HG03558 (cell line): ENCODE results near the gene ARPP19.
"Not testable (repeated sequence)": the region's sequence is repeated elsewhere in the genome, so short reads cannot be mapped to it uniquely, and the experiment has no call there.

ENCODE experiments used
- ATAC-seq: cut with Tn5 transposase; IDR thresholded peaks from one replicate; pipeline ENCODE4 v1.9.1; 2021; ENCODE audit warnings: moderate number of reproducible peaks; ENCODE audit not compliant: unreplicated experiment; ENCODE audit errors: extremely low read depth

ARPP19 gene

DNA sequence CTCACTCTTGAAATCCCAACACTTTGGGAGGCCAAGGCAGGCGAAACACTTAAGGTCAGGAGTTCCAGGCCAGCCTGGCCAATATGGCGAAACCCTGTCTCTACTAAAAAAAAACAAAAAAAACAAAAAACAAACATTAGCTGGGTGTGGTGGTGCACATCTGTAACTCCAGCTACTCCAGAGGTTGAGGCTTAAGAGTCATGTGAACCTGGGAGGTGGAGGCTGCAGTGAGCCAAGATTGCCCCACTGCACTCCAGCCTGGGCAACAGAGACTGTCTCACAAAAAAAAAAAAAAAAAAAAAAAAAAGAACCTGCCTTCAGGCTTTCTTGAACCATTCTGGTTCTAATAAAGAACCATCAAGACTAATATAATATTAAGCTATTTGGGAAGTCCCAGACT, 16.5 kb downstream of the ARPP19 start:
- no peak for ATAC-seq

DNA sequence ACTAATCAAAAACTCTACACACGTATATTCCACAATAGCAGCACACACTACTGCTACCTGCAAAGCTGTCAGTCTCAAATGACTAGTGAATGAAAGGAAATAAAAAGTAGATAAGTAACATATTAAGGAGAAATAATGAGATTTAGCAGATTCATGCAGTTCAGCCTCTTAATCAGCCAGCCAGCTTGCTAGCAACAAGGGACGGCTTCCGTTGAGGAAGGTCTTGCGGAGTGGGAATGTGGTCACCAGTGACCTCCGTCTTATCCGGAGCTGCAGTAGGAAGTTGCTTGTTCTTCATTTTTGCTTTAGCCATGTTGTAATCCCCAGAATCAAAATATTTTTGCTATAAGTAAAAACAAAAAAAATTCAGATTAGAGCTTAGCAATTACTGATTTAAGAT, 17.1 kb downstream of the ARPP19 start:
- ATAC-seq = no peak

DNA sequence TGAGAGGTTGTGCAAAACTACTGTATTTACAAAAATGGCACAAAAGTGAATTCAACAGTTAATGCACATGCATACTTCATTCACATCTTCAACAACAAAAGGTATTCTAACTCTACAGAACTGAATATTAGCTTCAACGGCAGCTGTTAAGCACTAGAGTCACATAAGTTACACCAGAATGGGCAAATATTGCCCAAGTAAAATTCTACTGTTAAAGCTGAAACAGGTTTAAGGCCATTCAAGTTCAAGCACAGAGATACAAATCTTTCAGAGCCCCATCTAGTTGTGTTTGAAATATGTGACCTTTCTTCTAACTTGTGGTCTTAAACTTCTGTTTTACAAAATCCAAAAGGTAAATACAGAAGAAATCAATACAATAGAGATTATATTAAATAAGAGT, 17.6 kb downstream of the ARPP19 start:
- not testable (repeated sequence) for ATAC-seq

DNA sequence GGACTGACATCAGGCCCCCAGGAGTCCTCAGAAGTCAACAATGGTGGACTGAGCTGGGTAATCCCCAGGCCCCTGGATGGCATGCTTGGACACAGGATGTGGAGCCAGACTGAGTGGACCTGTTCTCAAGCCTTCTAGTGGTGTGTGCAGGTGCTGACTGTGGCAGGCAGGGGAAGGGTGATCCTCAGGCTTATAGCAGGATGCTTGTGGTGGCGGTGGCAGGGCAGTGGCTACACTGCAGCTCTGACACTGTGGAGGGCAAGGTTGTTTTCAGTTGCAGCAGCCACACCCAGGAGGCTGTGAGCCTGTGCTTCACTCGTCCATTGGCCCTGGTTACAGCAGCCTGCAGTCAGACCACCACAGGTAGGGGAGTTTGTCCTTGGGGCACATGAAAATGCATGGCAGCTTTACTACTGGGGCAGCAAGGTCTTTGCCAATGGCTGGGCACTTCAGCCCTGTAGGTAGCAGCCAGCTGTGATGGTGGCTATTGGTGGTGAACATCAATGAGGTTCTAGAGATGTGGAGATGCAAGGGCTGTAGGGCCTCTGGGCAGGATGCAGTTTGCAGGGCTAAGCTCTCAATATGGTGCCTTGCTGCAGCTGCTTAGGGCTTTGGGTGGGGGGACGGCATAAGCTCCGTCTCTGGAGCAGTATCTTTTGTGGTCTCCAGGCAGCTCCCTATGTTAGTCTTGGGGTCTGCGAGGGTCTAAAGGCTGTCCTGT, 22.6 kb downstream of the ARPP19 start:
- ATAC-seq = no peak

DNA sequence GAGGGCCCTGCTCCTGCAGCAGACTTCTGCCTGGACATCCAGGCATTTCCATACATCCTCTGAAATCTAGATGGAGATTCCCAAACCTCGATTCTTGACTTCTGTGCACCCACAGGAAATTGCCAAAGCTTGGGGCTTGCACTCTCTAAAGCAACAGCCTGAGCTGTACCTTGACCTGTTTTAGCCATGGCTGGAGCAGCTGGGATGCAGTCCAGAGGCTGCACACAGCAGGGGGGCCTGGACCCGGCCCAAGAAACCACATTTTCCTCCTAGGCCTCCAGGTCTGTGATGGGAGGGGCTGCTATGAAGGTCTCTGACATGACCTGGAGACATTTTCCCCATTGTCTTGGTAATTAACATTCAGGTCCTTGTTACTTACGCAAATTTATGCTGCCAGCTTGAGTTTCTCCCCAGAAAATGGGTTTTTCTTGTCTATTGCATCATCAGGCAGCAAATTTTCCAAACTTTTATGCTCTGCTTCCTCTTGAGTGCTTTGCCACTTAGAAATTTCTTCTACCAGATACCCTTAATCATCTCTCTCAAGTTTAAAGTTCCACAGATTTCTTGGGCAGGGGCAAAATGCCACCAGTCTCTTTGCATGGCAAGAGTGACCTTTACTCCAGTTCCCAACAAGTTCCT, 28.3 kb downstream of the ARPP19 start:
- ATAC-seq = no peak

DNA sequence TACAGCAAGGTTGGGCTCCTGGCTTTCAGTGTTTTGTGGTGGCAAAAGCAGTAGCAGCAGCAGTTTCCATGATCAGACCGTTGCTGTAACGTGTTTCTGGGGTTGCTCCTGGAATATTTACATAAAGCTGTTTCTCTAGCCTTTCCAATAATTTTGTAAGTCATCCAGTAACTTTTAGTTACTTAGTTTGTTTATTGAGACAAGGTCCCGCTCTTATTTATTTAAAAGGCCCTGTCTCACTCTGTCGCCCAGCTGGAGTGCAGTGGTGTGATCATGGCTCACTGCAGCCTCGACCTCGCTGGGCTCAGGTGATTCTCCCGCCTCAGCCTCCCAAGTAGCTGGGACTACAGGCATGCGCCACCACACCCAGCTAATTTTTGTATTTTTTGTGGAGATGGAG, 31.4 kb downstream of the ARPP19 start:
- no peak for ATAC-seq

DNA sequence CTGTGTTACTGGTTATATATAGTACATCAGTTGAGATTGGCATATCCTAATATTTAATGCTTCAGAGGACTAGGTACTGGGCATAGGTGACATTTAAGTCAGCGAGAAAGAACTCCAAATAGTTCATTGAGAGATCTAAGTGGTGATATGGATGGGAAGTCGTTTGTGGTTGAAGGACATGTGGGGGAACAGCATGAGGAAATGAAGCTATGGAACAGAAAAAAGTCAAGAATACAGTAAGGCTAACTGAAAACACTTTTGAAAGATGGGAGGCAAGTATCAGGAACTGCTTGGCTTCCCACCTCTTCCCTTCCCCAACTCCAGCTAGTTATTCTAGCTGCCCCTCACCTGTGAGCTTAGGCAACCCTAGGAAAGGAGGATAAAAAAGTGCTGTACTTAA, 36.4 kb downstream of the ARPP19 start:
- no peak for ATAC-seq

DNA sequence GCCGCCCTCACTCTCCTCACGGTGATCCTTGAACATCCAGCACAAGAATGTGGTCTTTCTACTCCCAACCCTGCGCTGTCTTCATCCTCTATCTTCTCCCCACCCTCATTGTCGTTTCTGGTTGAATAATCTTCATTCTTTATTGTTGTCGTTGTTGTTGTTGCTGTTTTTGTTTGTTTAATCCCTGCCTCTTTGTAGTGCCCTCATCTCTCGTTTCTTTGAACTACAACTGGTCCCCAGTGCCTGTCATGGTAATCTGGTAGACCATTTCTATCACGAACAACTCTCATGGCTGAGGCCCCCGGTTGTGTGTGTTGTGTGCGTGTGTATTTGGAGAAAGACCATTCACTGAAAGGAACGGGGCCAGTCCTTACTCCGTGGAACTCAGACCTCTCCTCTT, 38.9 kb downstream of the ARPP19 start:
- ATAC-seq = no peak

DNA sequence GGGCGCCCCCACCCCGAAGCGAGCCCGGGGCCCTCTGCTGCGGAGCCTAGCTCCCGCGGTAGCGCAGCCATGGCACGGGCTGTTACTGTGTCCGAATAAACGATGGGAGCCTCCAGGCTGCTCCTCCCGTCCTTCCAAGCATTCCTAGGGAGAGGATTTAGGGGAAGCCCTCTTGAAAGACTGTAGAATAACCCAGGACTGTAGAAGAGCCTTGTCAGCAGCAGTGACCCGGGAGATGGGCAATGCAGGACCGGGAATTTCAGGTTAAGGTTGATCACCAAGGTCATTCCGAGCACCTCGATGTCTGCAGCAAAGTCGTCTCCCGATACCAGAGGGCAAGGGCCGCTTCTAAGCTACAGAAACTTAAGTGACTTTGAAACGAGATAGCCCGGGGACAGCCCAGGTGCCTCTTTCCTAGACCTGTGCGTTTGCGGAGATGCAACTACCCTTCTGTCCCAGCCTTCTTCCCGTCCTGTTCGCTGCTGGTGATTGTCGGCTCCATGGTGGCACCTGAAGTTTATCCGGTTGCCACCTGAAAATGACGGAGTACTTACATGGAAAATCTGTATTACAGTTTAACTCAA, 39.4 kb downstream of the ARPP19 start:
- no peak for ATAC-seq

DNA sequence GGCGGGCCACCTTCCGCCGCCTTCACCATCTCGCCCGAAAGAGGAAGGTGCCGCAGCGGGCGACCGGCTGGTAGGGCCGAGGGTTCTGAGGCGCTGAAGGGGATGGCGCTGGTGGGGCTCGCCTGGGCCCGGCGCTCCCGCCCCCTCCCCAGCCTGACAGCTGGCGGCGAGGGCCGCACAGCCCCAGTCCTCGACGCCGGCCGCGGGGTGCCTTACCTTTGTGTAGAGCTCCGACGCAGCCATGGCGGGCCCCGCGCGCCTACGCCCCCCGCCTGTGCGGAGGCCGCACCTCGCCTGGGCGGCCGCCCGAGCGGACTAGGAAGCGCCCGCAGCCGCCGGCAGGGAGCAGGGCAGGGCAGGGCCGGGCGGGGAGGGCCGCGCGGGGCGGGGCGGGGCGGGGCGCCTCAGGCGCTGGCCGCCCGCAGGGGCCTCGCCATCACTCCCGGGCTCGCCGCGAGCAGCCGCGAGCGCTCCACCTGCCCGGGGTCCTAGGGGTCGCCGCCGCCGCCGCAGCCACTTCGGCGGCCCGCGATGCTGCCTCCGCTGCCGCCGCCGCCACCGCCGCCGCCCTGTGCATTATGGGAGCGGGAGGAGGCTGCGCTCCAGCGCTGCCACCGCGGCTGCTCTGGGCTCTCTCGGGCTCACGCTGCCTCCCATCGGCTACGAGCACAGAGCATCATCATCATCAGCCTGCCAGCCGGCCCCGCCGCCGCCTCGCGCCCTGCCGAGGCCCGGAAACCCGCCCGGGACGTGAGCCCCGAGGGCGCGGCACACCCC, 40.1 kb downstream of the ARPP19 start, which contains the start of gene MYO5A:
MYO5A (minus strand) TSS at position 317 of the 777 bp plus-strand sequence; CDS start at position 243, 74 bp downstream.
- peak; percentile 58 for ATAC-seq

DNA sequence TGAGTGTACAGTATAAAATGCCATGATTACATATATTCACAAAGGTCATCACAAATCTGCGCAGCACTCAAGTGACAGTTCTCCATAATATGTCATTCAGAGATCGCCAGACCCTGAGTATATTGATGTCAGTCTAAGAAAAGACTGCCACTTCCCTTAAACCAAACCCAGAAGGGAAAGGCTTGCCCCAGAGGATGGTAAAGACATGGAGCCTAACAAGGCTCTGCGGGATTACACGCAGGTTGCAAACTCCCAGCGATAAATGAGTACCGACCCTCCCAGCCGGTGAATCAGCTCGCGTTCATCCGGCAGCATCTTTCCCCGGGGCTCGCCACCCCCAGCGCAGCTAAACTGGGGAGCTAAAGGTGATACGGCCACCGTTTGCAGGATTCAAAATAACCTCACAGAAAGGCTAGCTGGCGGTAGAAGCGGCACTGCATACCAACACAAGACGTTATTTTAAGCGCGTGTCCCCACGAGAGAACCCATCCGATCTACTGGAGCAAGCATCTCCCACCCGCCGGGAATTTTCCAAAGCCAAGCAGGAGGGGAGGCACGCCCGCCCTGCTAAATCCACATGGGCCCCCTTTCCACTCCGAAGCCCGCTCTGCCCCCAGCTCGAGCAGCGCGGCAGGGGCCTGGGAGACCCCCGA, 40.8 kb downstream of the ARPP19 start:
- ATAC-seq = no peak

DNA sequence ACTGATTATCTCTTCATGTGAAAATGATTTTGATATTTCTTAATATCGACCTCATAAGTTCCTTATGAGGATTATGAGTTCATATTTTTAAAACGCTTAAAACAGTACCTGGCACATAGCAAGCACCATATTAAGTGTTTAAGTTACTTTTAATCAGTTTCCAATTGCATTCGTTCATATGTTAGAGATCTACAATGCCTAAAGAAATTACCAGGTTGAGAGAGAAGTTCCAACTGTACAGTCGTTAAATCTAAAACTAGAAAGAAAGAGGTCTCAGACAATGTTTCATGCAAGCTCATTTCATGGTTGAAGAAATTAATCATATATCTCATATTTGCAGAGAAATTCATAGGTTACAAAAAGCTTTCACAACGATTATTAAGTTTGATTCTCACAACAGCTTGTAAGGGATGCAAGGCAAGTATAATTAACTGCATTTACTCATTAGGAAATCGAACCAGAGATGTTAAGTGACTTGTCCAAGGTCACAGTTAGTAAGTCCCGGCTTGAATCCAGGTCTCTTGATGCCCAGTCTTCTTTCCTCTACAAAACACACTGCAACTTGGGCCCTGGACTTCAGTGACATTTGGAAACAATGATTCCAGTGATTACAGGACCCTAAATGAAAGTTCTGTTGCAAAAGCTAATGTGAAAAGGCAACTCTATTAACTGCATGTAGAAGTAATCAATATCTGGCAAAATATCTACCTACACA, 41.5 kb downstream of the ARPP19 start:
- no peak for ATAC-seq

DNA sequence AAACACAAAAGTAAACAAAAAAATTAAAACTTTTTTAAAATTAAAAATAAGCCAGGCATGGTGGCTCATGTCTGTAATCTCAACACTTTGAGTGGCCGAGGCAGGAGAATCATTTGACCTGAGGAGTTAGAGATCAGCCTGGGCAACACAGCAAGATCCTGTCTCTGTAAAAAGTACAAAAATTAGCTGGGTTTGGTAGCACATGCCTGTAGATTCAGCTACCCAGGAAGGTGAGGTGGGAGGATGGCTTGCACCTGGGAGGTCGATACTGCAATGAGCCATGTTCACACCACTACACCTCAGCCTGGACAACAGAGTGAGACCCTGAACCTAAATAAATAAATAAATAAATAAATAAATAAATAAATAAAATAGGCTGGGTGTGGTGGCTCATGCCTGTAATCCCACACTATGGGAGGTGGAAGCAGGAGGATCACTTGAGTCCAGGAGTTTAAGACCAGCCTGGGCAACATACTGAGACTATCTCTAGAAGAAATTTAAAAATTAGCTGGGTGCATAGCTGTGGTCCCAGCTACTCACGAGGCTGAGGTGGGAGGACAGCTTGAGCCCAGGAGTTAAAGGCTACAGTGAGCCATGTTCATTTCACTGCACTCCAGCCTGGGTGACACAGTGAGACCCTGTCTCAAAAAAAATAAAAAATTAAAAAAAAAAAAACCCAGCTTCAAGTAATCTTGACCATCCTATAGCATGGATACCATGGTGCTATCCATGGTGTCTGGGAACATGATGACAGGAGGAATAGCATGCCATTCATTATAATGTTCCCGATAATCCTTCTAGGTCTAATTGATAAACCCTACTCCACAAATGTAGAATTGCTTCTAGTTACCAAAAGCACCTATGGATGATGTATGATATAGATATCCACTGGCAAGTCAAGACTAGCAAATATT, 44.4 kb downstream of the ARPP19 start:
- ATAC-seq = no peak

DNA sequence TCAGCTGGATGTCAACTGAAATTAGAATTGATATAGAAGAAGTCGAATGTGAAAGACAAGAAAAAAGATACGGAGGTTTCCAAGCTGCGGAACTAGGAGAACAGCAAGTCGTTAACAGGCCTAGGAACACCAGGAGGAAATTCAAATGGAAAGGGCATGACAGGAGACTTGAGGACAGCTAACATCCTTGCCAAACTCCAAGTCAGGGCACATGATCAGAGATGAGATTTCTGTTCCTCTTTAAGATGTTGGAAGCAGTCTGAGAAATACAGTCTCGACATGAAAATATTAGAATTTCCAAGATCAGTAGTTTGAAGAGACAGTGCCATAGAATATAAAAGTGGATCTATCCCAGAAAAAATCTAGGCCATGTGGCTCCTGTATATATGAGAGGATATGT, 45.2 kb downstream of the ARPP19 start:
- no peak for ATAC-seq

DNA sequence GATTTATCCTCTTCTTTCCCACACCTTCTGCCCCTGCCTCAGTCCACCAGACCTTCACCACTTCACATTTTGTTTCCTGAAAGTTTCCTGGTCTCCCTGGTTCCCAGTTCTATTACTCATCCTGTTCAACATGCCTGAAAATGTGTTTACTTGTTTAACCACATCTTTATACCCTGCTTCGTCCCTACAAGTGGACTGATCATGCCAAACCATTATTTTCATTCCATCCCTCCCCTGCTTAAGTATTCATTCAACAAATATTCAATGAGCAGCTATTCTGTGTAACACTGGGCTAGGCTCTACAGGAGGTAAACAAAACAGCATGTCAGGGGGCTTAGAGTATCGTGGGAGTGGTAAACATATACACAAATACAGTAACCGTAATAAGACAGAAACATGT, 45.6 kb downstream of the ARPP19 start:
- no peak for ATAC-seq

DNA sequence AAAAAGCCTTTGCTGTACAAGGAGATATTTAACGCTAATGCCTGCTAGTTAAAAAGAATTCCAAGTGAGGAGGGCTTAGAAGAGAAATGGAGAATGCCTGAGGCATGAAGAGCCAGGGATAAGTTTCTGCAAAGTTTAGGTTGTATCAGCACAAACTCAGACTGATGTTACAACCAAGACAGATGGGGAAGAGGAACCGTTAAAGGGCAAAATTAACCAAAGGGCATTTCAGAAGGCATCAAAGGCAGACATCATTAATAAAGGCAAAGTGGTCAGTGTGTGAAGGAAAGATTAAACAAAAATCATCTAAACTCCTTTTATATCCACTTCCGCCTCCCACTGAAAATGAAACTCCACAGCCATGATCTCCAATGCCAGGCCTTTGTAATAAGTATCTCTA, 47.1 kb downstream of the ARPP19 start:
- no peak for ATAC-seq

DNA sequence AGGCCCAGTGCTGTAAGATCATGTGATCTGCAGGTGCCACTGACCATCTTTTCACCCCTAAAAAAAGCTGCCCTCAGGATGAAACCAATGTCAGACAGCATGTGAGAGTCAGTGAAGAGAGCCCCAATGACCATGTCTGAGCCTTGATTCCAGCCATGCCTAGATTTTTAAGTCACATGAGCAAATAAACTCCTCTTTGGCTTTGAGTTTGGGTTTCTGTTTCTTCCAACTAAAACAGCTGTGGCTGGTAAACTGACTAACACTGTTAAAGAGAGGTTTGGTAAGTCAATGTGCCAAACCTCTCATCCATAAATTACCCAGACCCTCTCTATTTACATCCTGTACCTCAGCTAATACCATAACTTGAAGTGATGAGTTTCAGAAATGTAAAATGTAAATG, 48.4 kb downstream of the ARPP19 start:
- ATAC-seq = no peak

DNA sequence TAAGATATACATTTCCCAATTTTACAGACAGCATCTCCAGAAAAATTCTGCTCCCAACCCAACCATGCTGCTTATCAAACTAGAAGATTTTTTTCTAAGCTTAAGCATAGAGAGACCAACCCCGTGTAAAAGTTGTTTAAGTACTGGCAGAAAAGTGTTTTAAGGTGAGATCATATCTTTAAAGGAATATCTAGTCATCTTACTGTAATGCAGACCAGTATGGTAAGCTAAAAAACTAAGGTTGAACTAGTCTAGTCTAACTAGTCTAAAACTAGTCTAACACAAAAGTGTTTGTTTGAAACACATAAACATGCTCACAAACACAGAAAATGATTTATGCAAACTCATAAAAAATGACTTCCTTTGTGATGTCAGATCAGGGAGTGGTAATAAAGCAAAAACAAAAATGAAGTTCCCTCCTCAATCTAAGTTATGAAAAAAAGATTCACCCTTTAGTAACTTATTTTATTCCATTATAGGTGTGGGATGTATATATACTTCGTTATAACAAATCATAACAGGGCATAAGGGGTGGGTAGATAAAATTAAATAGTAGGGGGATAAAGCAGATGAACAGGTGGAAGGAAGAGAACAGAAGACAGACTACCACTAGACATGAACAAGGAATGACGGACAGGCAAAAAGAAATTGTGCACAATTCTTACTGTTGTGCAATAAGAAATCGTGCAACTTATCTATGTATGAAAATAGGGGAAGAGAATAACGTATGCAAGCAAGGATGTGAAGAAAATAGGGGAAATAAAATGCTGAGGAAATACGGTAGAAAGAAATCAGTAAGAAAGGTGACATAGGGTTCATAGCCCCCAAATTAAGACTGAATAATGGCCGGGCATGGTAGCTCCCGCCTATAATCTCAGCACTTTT, 50.1 kb downstream of the ARPP19 start:
- no peak for ATAC-seq
